Jurkat, Clone E6-1 (cell line): ENCODE measurements around the gene HSF2BP.
"Not testable (repeated sequence)": the region's sequence is repeated elsewhere in the genome, so short reads cannot be mapped to it uniquely, and the experiment has no call there.

Source experiments
- DNase-seq: peaks from one replicate; pipeline ENCODE4 v3.0.0-alpha.2; 2011; ENCODE audit warnings: low read depth, low spot score
- H3K4me3 ChIP-seq: 2 replicates; pipeline ENCODE4 v1.5.1; 2011; ENCODE audit warnings: mild to moderate bottlenecking, low read length, control low read depth, moderate library complexity

The HSF2BP gene

DNA sequence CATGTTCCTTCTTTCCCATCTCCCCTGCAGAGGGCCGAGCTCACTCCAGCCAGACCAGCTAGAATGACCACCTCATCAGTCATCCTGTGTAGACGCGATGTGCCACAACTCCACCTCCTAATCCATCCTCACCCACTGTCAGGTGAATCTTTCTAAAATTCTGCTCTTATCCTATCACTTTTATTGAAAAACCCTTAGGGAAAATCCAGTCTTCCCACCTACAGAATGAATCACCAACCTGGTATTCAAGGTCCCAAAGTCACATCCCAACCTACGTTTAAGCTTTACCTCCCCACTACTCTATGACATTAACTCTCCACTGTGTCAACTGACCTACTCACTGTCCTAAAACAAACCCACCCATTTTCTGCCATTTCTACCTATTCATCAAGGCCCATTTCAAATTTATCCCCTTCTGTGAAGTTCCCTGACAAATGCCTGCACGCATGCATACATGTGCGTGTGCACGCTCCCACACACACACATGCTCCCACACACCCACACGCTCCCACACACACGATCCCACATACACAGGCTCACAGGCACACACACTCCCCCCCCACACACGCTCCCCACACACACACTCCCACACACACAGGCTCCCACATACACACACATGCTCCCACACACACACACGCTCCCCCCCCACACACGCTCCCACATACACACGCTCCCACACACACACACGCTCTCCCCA is 27.7 kb downstream of the HSF2BP start:
- H3K4me3 ChIP-seq, result no peak overlapping the region
- no peak for DNase-seq

DNA sequence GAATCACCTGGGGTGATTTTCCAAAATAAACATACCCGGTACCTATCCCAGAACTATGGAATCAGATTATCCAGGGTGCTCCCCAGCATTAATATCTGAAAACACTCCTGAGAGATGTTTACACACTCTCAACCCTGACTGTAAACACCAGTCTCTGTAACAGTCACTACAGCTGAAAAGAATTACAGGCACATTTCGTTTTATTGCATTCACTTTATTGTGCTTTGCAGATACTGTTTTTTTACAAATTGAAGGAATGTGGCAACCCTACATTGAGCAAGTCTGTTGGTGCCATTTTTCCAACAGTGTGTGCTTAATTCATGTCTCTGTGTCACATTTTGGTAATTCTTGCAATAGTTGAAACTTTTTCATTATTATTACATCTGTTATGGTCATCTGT is 31.8 kb downstream of the HSF2BP start:
- no peak overlapping the region for H3K4me3 ChIP-seq
- DNase-seq, result no peak

DNA sequence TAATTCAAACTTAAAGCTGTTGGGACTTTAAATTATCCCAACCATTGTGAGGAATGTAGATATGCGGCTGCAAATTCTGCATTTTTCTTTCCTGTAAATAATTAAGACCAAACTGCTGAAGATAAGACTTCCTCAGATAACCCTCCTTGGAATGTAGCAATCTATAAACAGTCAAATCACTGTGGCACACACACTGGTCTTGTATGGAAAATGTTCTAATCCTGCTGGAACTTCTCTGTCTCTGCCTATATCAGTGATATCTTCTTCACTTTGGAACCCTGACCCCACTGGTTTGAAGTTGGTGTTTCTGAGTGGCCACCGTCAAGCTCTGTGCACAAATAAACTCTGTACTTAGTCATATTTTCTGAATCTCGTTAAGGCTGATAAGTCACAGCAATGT is 32.9 kb downstream of the HSF2BP start:
- no peak overlapping the region for H3K4me3 ChIP-seq
- DNase-seq, result no peak

DNA sequence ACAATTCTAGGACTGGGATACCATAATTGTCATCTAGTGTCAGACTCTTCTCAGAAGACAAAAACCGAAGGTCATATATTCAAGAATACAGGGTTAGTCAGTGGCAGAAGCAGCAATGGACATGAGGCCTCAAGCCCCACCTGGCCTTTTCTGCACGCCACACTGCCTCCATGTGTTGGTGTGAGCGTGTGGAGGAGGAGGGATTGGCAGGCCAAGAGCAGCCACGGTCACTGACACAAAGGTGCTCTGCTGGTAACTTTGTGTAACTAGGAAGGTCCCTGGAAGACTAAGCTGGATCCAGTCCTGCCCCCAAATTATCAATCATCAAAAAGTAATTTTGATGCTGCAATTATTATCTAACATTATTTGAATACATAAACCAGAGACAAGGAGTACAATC is 34.9 kb downstream of the HSF2BP start:
- no peak overlapping the region for H3K4me3 ChIP-seq
- no peak for DNase-seq

DNA sequence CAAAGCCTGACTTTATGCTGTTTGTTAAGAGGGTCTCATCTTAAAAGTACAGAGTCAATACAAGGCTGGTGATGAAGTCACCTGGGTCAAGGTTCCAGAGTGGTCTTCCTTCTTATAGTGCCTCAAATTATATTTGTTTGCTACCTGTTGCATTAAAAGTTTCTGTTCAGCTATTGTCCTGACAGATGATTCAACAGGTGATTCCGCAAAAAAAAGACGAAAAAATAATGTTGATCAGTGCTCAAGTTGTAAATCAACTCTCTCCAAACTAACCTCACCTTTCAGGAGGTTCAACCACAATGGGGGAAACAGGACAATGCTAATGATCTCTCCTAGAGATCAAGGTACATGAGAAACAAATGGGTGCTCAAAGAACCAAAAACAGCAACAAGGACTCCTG is 35.7 kb downstream of the HSF2BP start:
- no peak overlapping the region for H3K4me3 ChIP-seq
- DNase-seq, result no peak

DNA sequence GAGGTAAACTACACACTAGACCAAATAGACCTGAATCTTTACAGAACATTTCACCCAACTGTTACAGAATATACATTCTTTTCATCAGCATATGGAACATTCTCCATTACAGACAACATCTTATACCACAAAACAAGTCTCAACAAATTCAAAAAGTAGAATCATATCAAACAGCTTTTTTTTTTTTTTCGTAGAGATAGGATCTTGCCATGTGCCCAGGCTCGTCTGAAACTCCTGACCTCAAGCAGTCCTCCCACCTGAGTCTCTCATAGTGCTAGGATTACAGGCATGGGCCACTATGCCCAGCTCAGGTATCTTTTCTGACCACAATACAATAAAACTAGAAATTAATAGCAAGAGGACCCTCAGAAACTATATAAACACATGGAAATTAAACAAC is 36.5 kb downstream of the HSF2BP start:
- no peak for DNase-seq
- H3K4me3 ChIP-seq, result no peak overlapping the region

DNA sequence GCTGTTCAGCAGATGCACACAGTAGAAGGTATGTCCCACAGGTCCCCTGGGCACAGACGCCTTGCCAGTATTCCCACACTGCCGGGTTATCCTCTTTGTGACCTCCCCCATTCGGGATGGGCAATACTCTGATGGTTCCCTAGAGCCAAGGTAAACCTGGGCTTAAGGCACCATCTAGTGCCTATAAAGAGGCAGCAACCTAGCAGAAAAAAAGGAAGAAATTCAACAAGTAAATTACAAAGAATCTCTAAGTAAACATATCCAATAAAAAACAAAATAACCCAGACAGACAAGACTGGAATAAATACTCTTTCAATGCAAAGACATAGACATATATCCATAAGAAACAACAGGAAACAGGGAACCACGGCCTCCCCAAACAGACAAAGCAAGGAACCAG is 39.4 kb downstream of the HSF2BP start:
- DNase-seq, result no peak
- H3K4me3 ChIP-seq, result no peak overlapping the region

DNA sequence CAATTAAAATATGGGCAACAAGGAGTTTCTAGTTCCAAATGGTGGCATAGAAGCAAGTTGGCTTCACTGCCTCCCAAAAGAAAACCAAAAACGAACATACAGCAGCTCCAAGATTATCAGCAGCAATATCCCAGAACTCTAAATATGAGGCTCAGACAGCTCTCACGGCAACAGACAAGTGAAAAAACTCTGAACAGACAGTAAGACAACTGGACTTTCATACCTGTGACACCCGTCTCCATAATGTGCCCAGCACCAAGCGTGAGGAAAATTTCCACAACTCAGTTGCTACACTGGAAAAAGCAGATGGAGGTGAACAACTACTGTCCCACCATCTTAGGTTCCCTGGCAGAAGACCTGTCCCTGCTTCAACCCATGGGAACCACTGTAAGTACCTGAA is 39.9 kb downstream of the HSF2BP start:
- H3K4me3 ChIP-seq, result no peak overlapping the region
- DNase-seq, result no peak

DNA sequence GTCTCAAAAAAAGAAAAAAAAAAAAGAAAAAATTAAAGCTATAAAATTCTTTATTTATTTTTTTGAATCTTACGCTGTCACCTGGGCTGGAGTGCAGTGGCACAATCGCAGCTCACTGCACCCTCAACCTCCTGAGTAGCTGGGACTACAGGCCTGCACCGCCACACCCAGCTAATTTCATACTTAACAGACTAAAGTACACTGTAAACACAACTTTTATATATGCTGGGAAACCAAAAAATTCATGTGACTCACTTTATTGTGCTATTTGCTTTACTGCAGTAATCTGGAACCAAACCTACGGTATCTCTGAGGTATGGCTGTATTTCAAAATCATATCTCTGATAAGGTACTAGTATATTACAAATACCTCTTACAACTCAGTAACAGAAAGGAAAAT is 40.3 kb downstream of the HSF2BP start:
- no peak for DNase-seq
- no peak overlapping the region for H3K4me3 ChIP-seq

DNA sequence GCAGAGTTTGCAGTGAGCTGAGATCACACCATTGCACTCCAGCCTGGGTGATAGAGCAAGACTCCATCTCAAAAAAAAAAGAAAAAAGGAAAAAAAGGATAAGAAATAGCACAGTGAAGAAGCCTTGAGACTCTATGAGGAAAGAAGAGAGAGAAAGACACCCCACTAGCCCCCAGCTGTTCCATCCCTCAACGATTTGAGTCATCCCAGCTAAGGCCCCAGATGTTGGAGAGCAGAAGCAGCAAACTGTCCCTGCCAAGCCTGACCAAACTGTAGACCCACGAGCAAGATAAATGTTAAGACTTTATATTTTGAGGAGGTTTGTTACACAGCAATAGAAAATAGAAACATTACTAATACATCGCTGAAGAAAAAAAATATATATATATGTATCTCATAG is 42.4 kb downstream of the HSF2BP start:
- H3K4me3 ChIP-seq, DNase-seq: not testable (repeated sequence)

DNA sequence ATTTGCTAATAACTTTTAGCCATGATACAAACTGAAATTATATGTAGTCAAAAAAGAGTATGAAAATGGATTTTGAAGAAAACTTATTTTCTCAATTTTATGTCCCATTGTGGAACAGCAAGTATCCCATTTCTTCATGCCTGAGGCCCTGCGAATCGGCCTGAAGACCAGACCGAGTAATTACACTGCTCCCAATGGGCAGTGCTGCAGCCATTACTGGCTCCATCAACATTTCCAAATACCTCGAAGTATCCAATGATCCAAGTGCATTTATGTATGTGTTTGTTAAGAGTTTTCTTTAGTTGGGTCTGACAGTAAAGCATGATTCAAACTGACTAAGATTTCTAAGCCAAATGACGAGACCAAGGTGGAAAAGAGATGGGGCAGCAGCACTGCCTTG is 44.4 kb downstream of the HSF2BP start:
- H3K4me3 ChIP-seq, result no peak overlapping the region
- no peak for DNase-seq

DNA sequence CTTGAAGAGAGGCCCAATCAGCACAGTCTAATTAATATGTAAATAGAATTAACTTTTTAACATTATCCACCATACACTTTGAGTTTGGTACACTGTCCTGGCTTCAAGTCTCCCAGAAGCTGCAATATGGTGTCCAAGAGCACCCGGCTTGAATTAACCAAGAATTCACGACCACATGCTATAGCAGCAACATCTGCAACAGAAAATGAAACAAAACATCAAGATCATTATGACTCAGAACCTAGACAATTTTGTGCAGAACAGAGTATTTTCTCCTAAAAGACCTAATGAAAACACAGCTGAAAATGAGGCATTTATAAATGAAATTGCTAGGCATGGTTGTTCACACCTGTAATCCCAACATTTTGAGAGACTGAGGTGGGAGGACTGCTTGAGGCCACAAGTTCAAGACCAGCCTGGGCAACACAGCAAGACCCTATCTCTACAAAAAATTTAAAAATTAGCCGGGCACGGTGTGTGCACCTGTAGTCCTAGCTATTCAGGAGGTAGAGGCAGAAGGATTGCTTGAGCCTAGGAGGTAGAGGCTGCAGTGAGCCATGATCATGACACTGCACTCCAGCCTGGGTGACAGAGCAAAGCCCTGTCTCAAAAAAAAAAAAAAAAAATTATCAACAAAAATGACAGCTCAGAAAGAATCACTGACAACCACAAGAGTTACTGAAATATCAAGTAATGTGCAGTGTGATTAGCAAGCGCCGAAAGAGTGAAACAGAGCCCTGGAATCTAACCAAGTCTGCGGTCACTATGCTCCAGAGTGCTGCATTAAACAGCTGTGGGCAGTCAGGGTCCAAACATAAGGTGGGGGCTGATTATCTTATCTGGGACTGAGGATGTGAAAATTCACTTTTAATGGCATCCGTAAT is 45.3 kb downstream of the HSF2BP start:
- H3K4me3 ChIP-seq, result no peak overlapping the region
- no peak for DNase-seq

DNA sequence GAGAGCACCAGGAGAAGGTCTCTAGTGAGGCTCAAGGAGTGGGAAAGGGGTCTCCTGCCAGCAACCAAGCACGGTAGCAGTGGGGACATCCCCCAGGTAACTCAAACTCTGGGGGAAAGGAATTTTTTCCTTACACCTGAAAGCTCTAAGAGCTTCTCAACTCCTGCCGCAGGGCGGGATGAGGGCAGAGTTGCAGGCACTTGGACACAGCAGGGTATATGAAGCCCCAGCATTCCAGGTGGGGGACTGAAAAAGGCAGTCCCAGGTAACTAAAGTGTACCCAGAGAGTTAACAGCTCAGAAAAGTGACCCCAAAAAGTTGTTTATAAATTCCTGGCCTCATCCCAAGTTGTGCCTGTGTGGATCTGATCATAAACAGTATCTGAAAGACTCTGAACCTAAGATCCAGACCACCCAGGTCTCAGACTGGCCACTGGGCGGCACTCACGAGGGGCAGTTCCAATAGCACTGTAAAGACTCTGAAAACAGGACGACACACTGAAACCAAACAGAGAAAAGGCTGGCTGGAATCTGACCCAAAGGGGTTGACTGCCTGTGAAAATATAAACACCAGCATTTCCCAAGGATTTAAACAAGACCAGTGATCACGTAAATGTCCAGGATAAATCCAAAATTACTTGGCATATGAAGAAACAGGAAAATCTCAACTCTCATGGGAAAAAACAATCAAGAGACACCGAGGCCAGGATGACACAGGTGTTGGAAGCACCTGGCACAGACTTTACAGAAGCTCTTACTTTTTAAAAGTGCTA is 47.5 kb downstream of the HSF2BP start:
- no peak for DNase-seq

DNA sequence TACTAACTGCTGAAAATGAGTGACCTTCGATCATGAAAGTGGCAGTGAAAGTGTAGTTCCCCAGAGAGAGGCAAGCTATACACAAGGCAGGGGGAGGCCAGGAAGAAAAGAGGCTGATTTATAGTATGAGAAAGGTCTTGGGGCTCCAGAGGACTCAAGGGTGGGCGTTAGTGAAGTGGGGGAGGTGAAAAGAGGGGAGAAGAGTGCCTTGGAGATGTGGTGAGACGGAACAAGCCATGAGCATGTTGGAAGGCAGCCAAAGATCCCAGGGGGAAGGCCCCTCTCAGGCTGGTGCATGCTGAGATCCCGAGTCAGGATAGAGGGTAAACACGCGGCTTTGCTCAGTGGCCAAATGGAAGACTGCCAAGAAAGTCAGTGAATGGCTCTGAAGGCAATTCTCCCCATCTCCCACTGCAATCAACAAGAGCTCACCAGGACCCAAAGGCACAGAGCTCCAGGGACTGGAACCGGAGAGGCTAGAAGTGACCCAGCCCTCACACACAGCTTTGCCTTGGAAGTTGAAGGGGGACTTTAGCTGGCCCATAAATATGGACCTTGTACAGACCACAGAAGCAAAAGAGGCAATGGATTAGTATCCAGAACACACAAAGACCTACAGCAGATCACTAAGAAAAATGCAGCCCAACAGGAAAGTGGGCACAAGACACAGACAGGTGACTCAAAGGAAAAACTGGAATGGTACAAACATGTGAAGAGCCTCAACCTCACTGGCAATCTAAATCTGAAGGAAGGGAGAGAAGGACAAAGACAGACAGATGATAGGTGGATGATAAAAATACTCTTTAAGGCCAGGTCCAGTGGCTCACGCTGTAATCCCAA is 49.6 kb downstream of the HSF2BP start:
- no peak overlapping the region for H3K4me3 ChIP-seq
- no peak for DNase-seq

More for the DNA sequence above, 47.5 kb downstream of the HSF2BP start:
- H3K4me3 ChIP-seq, result no peak overlapping the region

DNA sequence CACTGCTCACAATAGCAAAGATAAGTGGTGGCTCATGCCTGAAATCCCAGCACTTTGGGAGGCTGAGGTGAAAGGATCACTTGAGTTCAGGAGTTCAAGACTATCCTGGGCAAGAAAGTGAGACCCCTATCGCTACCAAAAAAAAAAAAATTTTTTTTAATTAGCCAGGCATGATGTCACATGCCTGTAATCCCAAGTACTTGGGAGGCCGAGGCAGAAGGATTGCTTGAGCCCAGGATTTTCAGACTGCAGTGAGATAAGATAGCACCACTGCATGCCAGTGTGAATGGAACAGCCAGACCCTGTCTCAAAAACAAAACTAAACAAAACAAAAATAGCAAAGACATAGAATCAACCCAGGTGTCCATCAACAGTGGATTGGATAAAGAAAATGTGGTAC is 50.6 kb downstream of the HSF2BP start:
- no peak for DNase-seq

DNA sequence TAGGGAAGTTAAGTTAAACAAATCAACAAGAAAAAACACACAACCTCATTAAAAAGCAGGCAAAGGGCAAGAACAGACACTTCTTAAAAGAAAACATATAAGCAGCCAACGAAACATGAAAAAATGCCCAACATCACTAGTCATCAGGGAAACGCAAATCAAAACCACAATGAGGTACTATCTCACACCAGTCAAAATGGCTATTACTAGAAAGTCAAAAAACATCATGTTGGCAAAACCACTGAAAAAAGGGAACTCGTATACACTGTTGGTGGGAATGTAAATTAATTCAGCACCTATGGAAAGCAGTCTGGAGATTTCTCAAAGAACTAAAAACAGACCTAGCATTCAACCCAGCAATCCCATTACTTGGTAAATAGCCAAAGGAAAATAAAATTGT is 51.1 kb downstream of the HSF2BP start:
- no peak for DNase-seq

More for the DNA sequence above, 50.6 kb downstream of the HSF2BP start:
- no peak overlapping the region for H3K4me3 ChIP-seq

DNA sequence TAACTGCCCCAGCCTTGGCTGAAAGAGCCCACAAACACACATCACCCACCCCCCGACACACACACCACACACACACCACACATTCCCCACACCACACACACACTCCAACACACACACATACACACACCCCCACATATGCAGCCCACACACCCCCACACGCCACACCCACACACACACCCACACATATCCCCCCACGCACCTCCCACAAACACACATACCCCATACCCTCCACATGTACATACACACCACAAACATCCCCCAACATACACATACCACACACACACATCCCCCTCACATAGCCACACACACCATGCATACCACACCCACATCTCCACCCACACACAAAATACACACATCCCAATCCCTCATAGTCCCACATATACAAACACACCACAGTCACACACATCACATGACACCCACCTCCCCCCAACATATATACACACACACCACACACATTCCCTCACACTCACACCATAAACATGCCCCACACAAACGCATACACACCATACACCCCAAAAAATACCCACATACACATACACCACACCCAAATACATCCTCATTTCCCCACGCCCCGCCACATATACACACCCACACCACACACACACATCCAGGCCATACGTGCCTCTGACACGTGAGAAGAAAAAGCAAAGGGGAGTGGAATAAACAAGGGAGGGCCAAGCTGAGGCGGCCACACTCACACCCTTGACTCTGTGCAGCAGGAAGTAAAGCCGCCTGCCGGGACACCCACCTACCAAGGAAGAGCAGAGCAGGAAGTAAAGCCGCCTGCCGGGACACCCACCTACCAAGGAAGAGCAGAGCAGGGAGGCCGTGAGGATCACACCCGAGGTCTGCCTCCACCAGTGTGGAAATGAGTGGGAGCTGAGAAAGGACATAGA is 53.7 kb downstream of the HSF2BP start:
- H3K4me3 ChIP-seq, result no peak overlapping the region
- no peak for DNase-seq

More for the DNA sequence above, 51.1 kb downstream of the HSF2BP start:
- no peak overlapping the region for H3K4me3 ChIP-seq
